ENCODE results near the gene AKAP8. TPM values are rescaled to one million over a fixed set of nuclear protein-coding genes. Genes with fewer than 3 reads are reported as not detected.

The AKAP8 gene
- total and polyA plus RNA-seq, 2 of the 4 experiments (the other 2 are of a cell fraction) = 12.2 to 13.4 TPM

- TF ChIP-seq FOS (IDR thresholded peaks at IDR 0.05; ENCODE audit: low read depth, low read length) (no peak), RCOR1 (IDR thresholded peaks at IDR 0.05; ENCODE audit: insufficient replicate concordance, low read length) (no peak), SMC3 (IDR thresholded peaks at IDR 0.05; ENCODE audit: low read depth, low read length) (no peak)
These were observed 51.3 kb downstream of the AKAP8 start (continued) for GRCh38 chr19:15328312-15328711.

GRCh38 chr19:15324791-15325519 is 54.6 kb downstream of the AKAP8 start:
- Histone ChIP-seq H3K23ac (ENCODE audit: low read depth, low read length) (0 out of 2 replicates have a peak overlapping the region, but pooled peaks have one; percentile 64), H4K20me1 (ENCODE audit: insufficient read depth, low read length) (peaks cover 96% of the 10 kb centered on the region), H3K9me1 (ENCODE audit: insufficient read depth, low read length) (peaks cover 52% of the 10 kb centered on the region), H3K27ac (ENCODE audit: insufficient read depth, low read length) (no peak overlapping the region), H3K27me3 (ENCODE audit: control insufficient read depth, insufficient read depth, low read length) (no peaks in the 10 kb centered on the region), H3K56ac (ENCODE audit: extremely low read depth, insufficient read depth, low read length) (no peak overlapping the region), H3K9me3 (ENCODE audit: control insufficient read depth, insufficient read depth, low read length) (no peaks in the 10 kb centered on the region), H3K4me1 (ENCODE audit: control insufficient read depth, insufficient read depth, low read length) (peaks cover 35% of the 10 kb centered on the region), H3K9ac (ENCODE audit: low read depth, low read length) (no peak overlapping the region), H3K79me1 (ENCODE audit: low read depth in 1 of 2, low read length in 2 of 2) (peaks cover 0 to 59% of the 10 kb centered on the region in 2 experiments; a peak in 2 of 4 replicates), H2BK20ac (ENCODE audit: low read depth, low read length) (no peak overlapping the region), H3K4ac (ENCODE audit: low read depth, low read length) (no peak overlapping the region), H2BK120ac (ENCODE audit: low read depth, low read length) (no peak overlapping the region), H2BK5ac (ENCODE audit: low read depth, low read length, poor library complexity, severe bottlenecking) (no peak overlapping the region), H4K91ac (ENCODE audit: insufficient read depth, low read depth, low read length) (no peak overlapping the region), H4K8ac (ENCODE audit: low read depth in 2 of 2, low read length in 2 of 2) (no peak overlapping the region), H2AK5ac (ENCODE audit: low read depth, low read length) (no peak overlapping the region), H3K4me2 (ENCODE audit: low read depth, low read length) (peak overlapping the region; percentile 10; the same call in 1 of the 2 replicates), H2AFZ (replicated peaks; ENCODE audit: low read length, poor library complexity) (no peak overlapping the region), H3K14ac (replicated peaks; ENCODE audit: low read depth, low read length) (peak overlapping the region; percentile 15; the same call in 1 of the 2 replicates), H2AK9ac (replicated peaks; ENCODE audit: low read depth, low read length, poor library complexity) (peak overlapping the region; percentile 26), H4K5ac (ENCODE audit: low read depth, low read length) (no peak overlapping the region), H3K36me3 (ENCODE audit: control insufficient read depth, insufficient read depth, low read length) (no peaks in the 10 kb centered on the region), H3K4me3 (ENCODE audit: insufficient read depth, low read depth, low read length) (no peak overlapping the region), H3K18ac (ENCODE audit: low read depth, low read length) (no peak overlapping the region), H2BK15ac (ENCODE audit: low read depth, low read length) (no peak overlapping the region)
- ATAC-seq (ENCODE audit: low read depth) = no peak
- ChIA-PET POLR2A (ENCODE audit: unreplicated experiment) (no interaction called here), CTCF (interaction anchor here (0.6 kb wide), 1 partner anchor 18 kb away, joined by 6 read pairs; no protein-coding TSS in a partner anchor)
- no peak for DNase-seq
- in situ Hi-C loops (cut with MboI; ENCODE audit: low sequenced_read_pairs) (no loop called here), intact Hi-C loops (cut with micrococcal nuclease) (loop anchor here (5.0 kb wide), 2 partner anchors 33 to 43 kb away; no protein-coding TSS in a partner anchor), dilution Hi-C loops (cut with HindIII; ENCODE audit: low sequenced_read_pairs, unreplicated experiment) (no loop called here)
- WGBS, 2 experiments (ENCODE audit: extremely low coverage in 2 of 2, insufficient read length in 1 of 2) = 47% methylated on average over 2 of the region's 6 CpGs; no CpG with 5 or more reads in 1 of the 2 experiments
- no TSS peak for BruUV-seq (replicated peaks)
- TF ChIP-seq BHLHE40 (IDR thresholded peaks at IDR 0.05; ENCODE audit: low read depth, low read length) = no peak
- no peak for TF ChIP-seq ELK1 (IDR thresholded peaks at IDR 0.05; ENCODE audit: borderline replicate concordance, low read depth, low read length)
- no peak for TF ChIP-seq FOS (IDR thresholded peaks at IDR 0.05; ENCODE audit: low read depth, low read length)
- no peak for TF ChIP-seq RCOR1 (IDR thresholded peaks at IDR 0.05; ENCODE audit: insufficient replicate concordance, low read length)
- TF ChIP-seq RFX5 (IDR thresholded peaks at IDR 0.05; ENCODE audit: low read depth, low read length) = no peak
- no peak for TF ChIP-seq USF2 (IDR thresholded peaks at IDR 0.05; ENCODE audit: low read depth, low read length)
- no peak for TF ChIP-seq MAZ (IDR thresholded peaks at IDR 0.05; ENCODE audit: borderline replicate concordance, low read depth, low read length)
- TF ChIP-seq POLR2A (IDR thresholded peaks at IDR 0.05; ENCODE audit: low read depth, low read length) = no peak
- TF ChIP-seq CEBPB (IDR thresholded peaks at IDR 0.05; ENCODE audit: low read depth, low read length) = no peak
- TF ChIP-seq CTCF (conservative IDR thresholded peaks at IDR 0.05; ENCODE audit: low read depth, low read length) = no peak
- TF ChIP-seq MXI1 (IDR thresholded peaks at IDR 0.05; ENCODE audit: borderline replicate concordance, low read depth, low read length) = no peak

Data from IMR-90 (cell line).